Measurements from ENCODE around the gene SCFD2. TPM values are rescaled to one million over a fixed set of nuclear protein-coding genes. Genes with fewer than 3 reads are reported as not detected.

SCFD2 gene
- total RNA-seq, 2 experiments from 2014 or later: 18.8 to 19.9 TPM

- no peak overlapping the region for H3K4me3 Mint-ChIP-seq
- peaks cover 39% of the 10 kb centered on the region for H3K36me3 Mint-ChIP-seq
- DNase-seq: no peak
- ChIA-PET POLR2A (no interaction called here), CTCF (no interaction called here)
- intact Hi-C loops (cut with micrococcal nuclease): no loop called here
- H3K27ac Mint-ChIP-seq: no peak overlapping the region
- H3K27me3 Mint-ChIP-seq: no peaks in the 10 kb centered on the region
- H3K4me1 Mint-ChIP-seq (ENCODE audit: low read depth): peaks cover 10% of the 10 kb centered on the region
- H3K9me3 Mint-ChIP-seq: peaks cover 12% of the 10 kb centered on the region
These were observed 192.3 kb downstream of the SCFD2 start for GRCh38 chr4:53173576-53173975.

DNA sequence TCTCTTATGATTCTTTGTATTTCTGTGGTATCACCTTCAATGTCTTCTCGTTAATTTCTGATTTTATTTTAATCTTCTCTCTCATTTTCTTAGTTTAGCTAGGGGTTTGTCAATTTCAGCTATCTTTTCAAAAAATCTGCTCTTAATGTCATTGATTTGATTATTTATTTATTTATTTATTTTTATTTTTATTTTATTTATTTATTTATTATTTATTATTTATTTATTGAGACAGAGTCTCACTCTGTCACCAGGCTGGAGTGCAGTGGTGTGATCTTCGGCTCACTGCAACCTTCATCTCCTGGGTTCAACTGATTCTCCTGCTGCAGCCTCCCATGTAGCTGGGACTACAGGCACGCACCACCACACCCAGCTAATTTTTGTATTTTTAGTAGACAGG lies 194.1 kb downstream of the SCFD2 start:
- H3K36me3 Mint-ChIP-seq: peaks cover 23% of the 10 kb centered on the region

GRCh38 chr4:53169695-53170617 lies 195.9 kb downstream of the SCFD2 start:
- peaks cover 19% of the 10 kb centered on the region for H3K36me3 Mint-ChIP-seq
- DNase-seq: no peak
- H3K27ac Mint-ChIP-seq: no peak overlapping the region
- ChIA-PET POLR2A (no interaction called here), CTCF (no interaction called here)
- H3K4me1 Mint-ChIP-seq (ENCODE audit: low read depth): peaks cover 6% of the 10 kb centered on the region
- H3K4me3 Mint-ChIP-seq: no peak overlapping the region
- no peaks in the 10 kb centered on the region for H3K27me3 Mint-ChIP-seq
- intact Hi-C loops (cut with micrococcal nuclease): no loop called here
- H3K9me3 Mint-ChIP-seq: peaks cover 4% of the 10 kb centered on the region

More for the DNA sequence above, 194.1 kb downstream of the SCFD2 start:
- peaks cover 4% of the 10 kb centered on the region for H3K9me3 Mint-ChIP-seq
- DNase-seq: no peak
- intact Hi-C loops (cut with micrococcal nuclease): no loop called here
- H3K4me1 Mint-ChIP-seq (ENCODE audit: low read depth): peaks cover 6% of the 10 kb centered on the region
- no peak overlapping the region for H3K27ac Mint-ChIP-seq
- POLR2A ChIA-PET: no interaction called here
- no peaks in the 10 kb centered on the region for H3K27me3 Mint-ChIP-seq
- no peak overlapping the region for H3K4me3 Mint-ChIP-seq
- CTCF ChIA-PET: no interaction called here

GRCh38 chr4:53168228-53168627 lies 197.6 kb downstream of the SCFD2 start:
- no peaks in the 10 kb centered on the region for H3K4me1 Mint-ChIP-seq (ENCODE audit: low read depth)
- POLR2A ChIA-PET: no interaction called here
- DNase-seq: no peak
- intact Hi-C loops (cut with micrococcal nuclease): no loop called here
- H3K36me3 Mint-ChIP-seq: peaks cover 18% of the 10 kb centered on the region
- H3K9me3 Mint-ChIP-seq: no peaks in the 10 kb centered on the region
- H3K4me3 Mint-ChIP-seq: no peak overlapping the region
- no peaks in the 10 kb centered on the region for H3K27me3 Mint-ChIP-seq
- CTCF ChIA-PET: no interaction called here
- no peak overlapping the region for H3K27ac Mint-ChIP-seq

DNA sequence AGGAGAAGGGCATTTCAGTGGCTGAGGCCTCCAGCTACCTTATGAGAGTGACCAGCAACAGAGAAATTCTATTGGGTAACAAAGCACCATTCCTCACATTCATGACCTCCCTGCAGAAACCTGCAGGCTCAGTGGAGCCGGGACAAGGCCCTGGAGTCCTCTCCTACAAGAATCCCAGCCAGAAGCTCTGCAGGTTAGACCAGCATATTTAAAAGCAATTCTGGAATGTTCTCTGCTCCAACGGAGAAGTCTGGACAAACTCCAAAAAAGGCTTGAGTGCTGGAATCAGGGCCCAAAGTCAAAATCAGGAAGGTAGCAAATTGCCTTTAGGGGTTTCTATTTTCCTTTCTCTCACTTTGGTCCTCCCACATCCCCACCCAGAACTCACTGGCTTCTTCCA lies 202.9 kb downstream of the SCFD2 start:
- no peak for DNase-seq
- H3K36me3 Mint-ChIP-seq: peaks cover 5% of the 10 kb centered on the region
- ChIA-PET CTCF (no interaction called here), POLR2A (no interaction called here)
- no peak overlapping the region for H3K4me3 Mint-ChIP-seq
- H3K9me3 Mint-ChIP-seq: no peaks in the 10 kb centered on the region
- no peaks in the 10 kb centered on the region for H3K4me1 Mint-ChIP-seq (ENCODE audit: low read depth)
- H3K27me3 Mint-ChIP-seq: no peaks in the 10 kb centered on the region
- intact Hi-C loops (cut with micrococcal nuclease): no loop called here
- H3K27ac Mint-ChIP-seq: no peak overlapping the region

DNA sequence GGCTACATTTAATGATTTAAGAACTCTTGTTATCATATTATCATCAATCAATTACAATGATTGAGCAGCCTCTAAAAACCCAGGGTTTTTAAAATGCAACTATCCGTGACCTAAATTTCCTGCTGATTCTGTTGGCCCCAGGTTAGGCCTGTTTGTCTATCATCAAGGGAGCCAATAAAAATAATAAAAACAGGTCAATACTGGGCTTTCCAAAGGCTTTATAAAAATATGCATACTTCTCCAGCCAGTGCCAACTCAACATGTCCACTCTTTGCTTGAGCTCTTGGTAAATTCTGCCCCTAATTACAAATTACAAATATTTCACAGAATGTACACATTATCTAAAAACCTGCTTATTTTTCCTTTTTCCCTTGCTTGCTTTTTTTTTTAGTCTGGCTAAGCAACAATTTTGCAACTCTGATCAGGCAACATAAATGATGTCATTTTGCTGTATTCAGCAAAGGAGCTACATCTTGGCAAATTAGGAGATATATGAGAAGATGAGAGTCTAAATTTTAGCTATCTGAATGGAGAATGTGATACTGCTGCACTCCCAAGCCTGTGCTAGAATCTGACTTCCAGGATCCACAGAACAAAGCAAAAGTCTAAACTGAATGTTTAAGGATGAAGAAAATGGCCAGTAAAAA lies 204.0 kb downstream of the SCFD2 start:
- no peaks in the 10 kb centered on the region for H3K9me3 Mint-ChIP-seq

DNA sequence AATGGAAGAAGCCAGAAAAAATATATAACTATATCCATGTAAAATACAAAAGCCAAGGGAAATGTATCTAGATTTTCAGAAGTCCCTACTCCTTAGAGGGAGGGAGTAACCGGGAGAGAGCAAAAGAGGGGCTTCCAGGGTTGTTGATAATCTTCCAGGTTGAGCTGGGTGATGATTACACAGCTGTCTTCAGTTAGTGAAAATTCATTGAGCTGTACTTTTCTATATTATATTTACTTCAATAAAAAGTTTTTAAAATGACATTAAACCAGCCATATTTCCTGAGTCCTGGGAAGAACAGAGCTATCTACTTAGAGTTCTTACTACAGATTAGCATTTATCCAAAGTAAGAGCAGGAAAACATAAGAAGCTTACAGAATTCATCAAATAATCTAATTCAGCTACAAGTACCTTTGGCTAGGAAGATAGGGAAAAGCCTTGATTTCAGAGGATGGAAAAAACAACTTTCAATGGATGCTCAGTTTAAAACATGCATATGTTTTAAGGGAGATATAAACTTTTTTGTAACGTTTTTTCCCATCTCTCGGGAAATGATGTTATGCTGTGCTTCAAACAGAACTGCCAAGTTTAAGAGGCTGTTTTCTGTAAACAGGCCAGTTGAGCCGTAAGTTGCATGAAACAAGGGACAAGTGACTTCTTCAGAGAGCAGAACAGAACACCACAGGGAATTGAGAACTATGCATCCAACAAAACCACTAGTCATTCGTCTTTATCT lies 204.6 kb downstream of the SCFD2 start:
- ChIA-PET CTCF (interaction anchor here (0.6 to 1.4 kb wide), 3 partner anchors 199 to 1072 kb away, joined by 3 to 4 read pairs (median 4); no protein-coding TSS in a partner anchor), POLR2A (no interaction called here)
- intact Hi-C loops (cut with micrococcal nuclease): no loop called here
- no peak overlapping the region for H3K4me3 Mint-ChIP-seq
- H3K4me1 Mint-ChIP-seq (ENCODE audit: low read depth): no peaks in the 10 kb centered on the region
- H3K36me3 Mint-ChIP-seq: peaks cover 4% of the 10 kb centered on the region
- H3K27me3 Mint-ChIP-seq: no peaks in the 10 kb centered on the region
- no peak for DNase-seq
- no peak overlapping the region for H3K27ac Mint-ChIP-seq
- no peaks in the 10 kb centered on the region for H3K9me3 Mint-ChIP-seq

More for the DNA sequence above, 204.0 kb downstream of the SCFD2 start:
- Mint-ChIP-seq H3K4me1 (ENCODE audit: low read depth) (no peaks in the 10 kb centered on the region), H3K4me3 (no peak overlapping the region), H3K27me3 (no peaks in the 10 kb centered on the region), H3K27ac (no peak overlapping the region), H3K36me3 (peaks cover 5% of the 10 kb centered on the region)
- DNase-seq: no peak
- ChIA-PET POLR2A (no interaction called here), CTCF (interaction anchor here (0.6 to 1.4 kb wide), 4 partner anchors 30 to 1072 kb away, joined by 3 to 4 read pairs (median 4); no protein-coding TSS in a partner anchor)
- intact Hi-C loops (cut with micrococcal nuclease): no loop called here

DNA sequence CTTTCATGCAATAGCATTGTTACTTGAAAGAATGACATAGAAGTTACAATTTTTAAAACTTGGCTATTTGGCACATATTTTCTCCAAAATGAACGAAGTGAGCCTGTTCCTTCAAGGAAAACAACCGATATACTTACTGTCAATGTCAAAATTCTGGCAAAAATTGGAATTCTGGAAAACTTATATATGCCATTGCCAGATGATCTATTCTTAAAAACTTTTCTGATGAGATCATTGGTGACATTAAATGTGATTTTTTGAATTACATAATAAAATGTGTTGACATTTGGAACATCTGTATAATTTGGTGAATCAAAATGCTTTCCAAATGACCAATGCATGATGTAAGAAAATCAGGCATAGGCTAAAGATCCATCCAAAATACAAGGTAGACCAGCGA lies 209.0 kb downstream of the SCFD2 start:
- no peaks in the 10 kb centered on the region for H3K27me3 Mint-ChIP-seq
- H3K4me3 Mint-ChIP-seq: no peak overlapping the region
- POLR2A ChIA-PET: no interaction called here
- no peak overlapping the region for H3K27ac Mint-ChIP-seq
- intact Hi-C loops (cut with micrococcal nuclease): no loop called here
- CTCF ChIA-PET: no interaction called here
- no peaks in the 10 kb centered on the region for H3K9me3 Mint-ChIP-seq
- H3K36me3 Mint-ChIP-seq: peaks cover 19% of the 10 kb centered on the region
- no peak for DNase-seq
- H3K4me1 Mint-ChIP-seq (ENCODE audit: low read depth): no peaks in the 10 kb centered on the region

- POLR2A ChIA-PET: no interaction called here
- CTCF ChIA-PET: no interaction called here
- no peak for DNase-seq
- no peak overlapping the region for H3K4me3 Mint-ChIP-seq
- H3K36me3 Mint-ChIP-seq: peaks cover 19% of the 10 kb centered on the region
- no peak overlapping the region for H3K27ac Mint-ChIP-seq
- H3K27me3 Mint-ChIP-seq: no peaks in the 10 kb centered on the region
- intact Hi-C loops (cut with micrococcal nuclease): no loop called here
- H3K9me3 Mint-ChIP-seq: no peaks in the 10 kb centered on the region
- no peaks in the 10 kb centered on the region for H3K4me1 Mint-ChIP-seq (ENCODE audit: low read depth)
These were observed 213.4 kb downstream of the SCFD2 start for GRCh38 chr4:53152467-53152866.

- Mint-ChIP-seq H3K4me3 (no peak overlapping the region), H3K9me3 (no peaks in the 10 kb centered on the region), H3K4me1 (ENCODE audit: low read depth) (no peaks in the 10 kb centered on the region), H3K27ac (no peak overlapping the region), H3K27me3 (no peaks in the 10 kb centered on the region), H3K36me3 (peaks cover 19% of the 10 kb centered on the region)
- no peak for DNase-seq
- intact Hi-C loops (cut with micrococcal nuclease): no loop called here
- CTCF ChIA-PET: no interaction called here
- POLR2A ChIA-PET: no interaction called here
These were observed 214.4 kb downstream of the SCFD2 start for GRCh38 chr4:53151489-53151788.

- H3K27me3 Mint-ChIP-seq: no peaks in the 10 kb centered on the region
- CTCF ChIA-PET: no interaction called here
- no peaks in the 10 kb centered on the region for H3K4me1 Mint-ChIP-seq (ENCODE audit: low read depth)
- intact Hi-C loops (cut with micrococcal nuclease): no loop called here
- no peak for DNase-seq
- H3K27ac Mint-ChIP-seq: no peak overlapping the region
- H3K9me3 Mint-ChIP-seq: no peaks in the 10 kb centered on the region
- POLR2A ChIA-PET: no interaction called here
- peaks cover 19% of the 10 kb centered on the region for H3K36me3 Mint-ChIP-seq
- no peak overlapping the region for H3K4me3 Mint-ChIP-seq
These were observed 215.0 kb downstream of the SCFD2 start for GRCh38 chr4:53150631-53151488.

- Mint-ChIP-seq H3K27me3 (no peaks in the 10 kb centered on the region), H3K4me3 (no peak overlapping the region), H3K4me1 (ENCODE audit: low read depth) (peaks cover 5% of the 10 kb centered on the region), H3K27ac (no peak overlapping the region), H3K9me3 (no peaks in the 10 kb centered on the region), H3K36me3 (peaks cover 17% of the 10 kb centered on the region)
- CTCF ChIA-PET: interaction anchor here (0.7 kb wide), 1 partner anchor 10 kb away, joined by 3 read pairs; no protein-coding TSS in a partner anchor
- intact Hi-C loops (cut with micrococcal nuclease): no loop called here
- POLR2A ChIA-PET: no interaction called here
- DNase-seq: no peak
These were observed 218.2 kb downstream of the SCFD2 start for GRCh38 chr4:53147711-53148110.
